D721Med (cell line): Measurements from ENCODE around the gene NRXN2.

Experiments
- DNase-seq: peaks from one replicate; pipeline ENCODE4 v3.0.0; 2011; ENCODE audit warnings: low spot score; ENCODE audit not compliant: insufficient read length
- FAIRE-seq: peaks from 2 replicates; lab custom pipeline; 2011; peaks lifted over from hg19 to GRCh38; lab: Jason Lieb, UNC
- TF ChIP-seq, protein P1 (sequence below): IDR thresholded peaks from 2 replicates; pipeline ENCODE4 v1.5.1; 2012; ENCODE audit warnings: mild to moderate bottlenecking, control low read depth; ENCODE audit not compliant: insufficient read depth; ENCODE audit errors: missing control alignments

Gene NRXN2

DNA sequence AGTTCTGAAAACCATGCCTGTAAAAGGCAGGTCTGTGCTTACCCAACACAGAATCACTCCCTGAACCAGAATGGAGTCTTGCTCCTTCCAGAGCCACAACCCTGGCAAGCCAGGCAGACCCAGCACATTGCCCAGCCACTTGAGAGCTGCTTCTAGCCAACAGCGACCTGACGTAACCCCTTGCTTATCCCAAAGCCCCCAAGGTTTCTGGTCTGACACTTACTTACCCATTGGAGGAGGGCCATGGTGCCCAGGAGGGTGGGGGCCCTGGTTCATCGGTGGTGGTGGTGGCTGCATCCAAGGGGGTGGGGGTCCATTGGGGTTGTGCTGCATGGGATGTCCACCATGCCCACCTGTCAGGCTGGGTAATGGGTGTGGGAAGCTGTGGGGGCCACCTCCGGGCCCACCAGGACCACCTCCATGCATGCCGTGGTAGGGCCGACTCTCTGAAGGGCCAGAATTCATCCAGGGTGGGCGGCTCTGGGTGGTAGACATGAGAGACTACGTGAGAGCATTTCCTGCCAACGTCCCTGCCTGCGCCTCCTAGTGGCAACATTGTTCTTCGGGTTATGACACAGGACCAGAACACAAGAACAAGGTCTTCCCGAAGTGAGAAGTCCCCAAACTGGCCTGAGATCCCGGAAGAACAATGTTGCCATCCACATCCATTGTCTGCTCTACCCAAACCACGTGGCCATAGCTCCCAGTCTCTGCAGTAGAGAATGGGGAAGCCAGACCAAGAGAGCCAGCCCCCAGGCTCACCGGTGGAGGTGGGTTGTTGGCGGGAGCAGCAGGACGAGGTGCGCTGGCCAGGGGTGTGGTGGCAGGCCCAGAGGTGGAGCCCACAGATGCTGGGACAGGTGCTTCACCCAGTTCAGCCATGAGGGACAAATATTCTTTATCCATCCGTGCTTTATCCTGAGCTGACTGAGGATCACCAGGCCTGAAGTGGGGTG lies 44.6 kb upstream of the NRXN2 start:
- TF ChIP-seq, protein P1, sequence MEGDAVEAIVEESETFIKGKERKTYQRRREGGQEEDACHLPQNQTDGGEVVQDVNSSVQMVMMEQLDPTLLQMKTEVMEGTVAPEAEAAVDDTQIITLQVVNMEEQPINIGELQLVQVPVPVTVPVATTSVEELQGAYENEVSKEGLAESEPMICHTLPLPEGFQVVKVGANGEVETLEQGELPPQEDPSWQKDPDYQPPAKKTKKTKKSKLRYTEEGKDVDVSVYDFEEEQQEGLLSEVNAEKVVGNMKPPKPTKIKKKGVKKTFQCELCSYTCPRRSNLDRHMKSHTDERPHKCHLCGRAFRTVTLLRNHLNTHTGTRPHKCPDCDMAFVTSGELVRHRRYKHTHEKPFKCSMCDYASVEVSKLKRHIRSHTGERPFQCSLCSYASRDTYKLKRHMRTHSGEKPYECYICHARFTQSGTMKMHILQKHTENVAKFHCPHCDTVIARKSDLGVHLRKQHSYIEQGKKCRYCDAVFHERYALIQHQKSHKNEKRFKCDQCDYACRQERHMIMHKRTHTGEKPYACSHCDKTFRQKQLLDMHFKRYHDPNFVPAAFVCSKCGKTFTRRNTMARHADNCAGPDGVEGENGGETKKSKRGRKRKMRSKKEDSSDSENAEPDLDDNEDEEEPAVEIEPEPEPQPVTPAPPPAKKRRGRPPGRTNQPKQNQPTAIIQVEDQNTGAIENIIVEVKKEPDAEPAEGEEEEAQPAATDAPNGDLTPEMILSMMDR, result peak; percentile 66
- DNase-seq, result no peak
- FAIRE-seq, result no peak

DNA sequence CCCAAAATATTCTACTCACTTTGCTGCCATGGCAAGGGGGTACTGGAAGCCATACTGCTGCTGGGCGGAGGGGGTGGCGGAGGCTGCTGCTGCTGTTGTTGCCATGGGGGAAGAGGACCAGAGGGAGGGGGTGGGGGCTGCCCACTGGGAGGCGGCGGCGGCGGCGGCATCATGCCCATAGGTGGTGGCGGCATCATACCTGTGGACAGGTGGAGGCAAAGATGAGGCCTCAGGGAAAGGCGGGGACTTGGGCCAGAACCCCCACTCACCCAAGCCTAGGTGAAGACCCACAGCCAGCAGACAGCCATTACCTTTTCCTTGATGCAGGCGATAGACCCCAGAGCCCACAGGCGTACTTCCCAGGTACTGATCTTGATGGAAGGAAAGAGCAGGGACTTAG lies 43.9 kb upstream of the NRXN2 start:
- DNase-seq (no peak), FAIRE-seq (no peak)
- TF ChIP-seq, protein P1, result no peak

DNA sequence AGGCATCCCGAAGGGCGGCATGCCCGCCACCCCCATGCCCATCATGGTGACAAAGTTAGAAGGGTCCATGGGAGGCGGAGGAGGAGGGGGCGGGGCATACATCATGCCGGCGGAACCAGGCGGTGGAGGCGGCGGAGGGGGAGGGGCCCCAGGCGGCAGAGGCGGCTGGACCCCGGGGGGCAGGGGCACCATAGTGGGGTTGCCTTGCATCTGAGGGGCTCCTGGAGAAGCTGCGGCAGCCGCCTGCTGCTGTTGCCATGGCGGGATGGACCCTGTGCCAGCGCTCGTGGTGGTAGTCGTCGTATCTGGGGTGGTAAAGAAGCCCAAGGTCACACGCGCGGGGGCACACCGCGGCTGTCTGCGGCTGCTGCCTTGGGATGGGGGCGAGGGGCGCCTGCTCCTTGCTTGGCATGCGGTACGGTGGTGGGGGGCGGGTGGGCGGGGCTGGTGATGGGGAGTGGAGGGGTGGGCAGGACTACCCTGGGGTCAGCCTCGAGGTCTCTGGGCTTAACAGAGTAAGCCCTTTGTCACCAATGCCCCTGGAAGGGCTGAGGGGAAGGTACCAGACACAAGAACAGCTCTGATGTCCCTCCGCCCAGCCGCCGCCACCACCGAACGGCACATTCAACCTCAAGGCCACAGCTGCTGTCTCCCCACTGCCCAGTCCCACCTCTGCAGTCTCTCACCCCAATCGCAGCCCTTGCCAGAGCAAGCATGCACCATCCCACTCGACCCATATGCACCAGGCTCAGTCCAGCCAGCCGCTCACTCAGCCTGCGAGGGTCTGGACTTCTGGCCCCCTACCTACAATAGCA lies 43.1 kb upstream of the NRXN2 start:
- TF ChIP-seq, protein P1, result no peak
- DNase-seq, result no peak
- no peak for FAIRE-seq

DNA sequence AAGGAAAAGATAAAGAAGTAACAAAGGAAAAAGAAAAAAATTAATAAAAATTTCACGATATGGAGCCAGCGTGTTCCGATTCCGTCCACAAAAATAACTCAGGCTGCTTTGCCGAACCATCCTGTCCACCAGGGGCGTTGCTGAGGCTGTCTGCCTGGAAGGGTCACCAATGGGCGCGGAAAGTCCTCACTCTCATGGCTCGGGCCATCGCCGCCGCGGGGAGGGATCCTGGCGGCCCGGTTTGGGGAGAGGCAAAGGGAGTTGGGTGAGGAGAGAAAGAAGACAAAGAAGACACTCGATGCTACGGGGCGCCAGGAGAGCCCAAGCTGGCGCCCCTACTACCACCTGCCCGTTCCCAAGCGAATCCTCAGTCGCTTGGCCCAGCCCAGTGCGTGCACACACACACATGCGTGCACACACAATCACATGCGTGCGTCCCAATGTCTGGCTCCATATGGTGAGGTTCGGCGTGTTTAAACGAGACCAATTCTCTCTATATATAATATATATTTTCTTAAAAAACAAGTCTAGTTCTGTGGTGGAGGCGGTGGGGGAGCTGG lies 42.4 kb upstream of the NRXN2 start:
- DNase-seq (no peak), FAIRE-seq (no peak)
- TF ChIP-seq, protein P1, result no peak

DNA sequence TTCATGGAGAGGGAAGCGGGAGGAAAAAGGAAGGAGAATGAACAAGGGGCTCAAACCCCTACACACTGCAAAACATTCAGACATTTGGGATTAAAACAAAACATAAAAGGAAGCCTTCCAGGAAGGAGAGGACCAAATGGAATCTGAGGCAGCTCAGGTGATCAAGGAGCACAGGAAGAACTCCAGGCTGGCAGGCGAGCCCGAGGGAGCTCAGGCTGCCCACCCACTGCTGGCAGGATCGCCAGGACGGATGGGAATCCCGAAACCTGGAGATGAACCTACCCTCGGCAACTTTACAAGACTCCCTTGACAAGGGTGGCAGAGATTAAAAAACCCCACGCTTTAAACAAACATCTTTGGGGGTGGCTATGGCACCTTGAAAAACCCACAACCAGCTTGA lies 41.8 kb upstream of the NRXN2 start:
- TF ChIP-seq, protein P1, result no peak
- FAIRE-seq (no peak), DNase-seq (no peak)

DNA sequence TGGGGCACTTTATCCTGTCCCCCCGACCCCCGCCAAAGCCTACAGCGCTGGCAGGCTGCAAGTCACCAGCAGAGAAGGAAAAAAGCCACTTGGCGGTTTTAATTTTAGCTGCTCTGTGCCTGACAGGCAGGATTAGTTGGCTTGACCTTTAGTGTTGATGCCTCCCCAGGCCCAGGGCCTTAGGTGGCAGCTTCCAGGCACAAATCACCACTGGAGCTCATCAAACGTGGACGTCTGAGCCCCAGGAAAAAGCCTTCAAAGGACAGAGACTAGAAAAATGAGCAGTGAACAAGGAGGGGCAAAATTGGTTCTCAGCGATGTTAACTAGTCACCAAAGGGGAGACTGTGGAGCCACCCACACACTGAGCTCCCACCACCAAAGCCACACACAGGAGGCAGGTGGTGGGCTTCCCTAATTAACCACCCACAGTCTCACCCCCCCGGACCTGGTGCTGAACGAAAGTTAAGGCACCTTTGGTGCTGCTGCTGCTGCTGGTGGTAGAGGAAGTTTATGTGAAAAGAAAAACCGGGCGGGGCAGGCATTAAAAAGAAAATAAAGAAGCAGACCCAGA lies 41.1 kb upstream of the NRXN2 start:
- FAIRE-seq (no peak), DNase-seq (no peak)
- TF ChIP-seq, protein P1, result no peak
